IMR-90 (cell line): ENCODE measurements around the gene FARSB. TPM values are rescaled to one million over a fixed set of nuclear protein-coding genes. Genes with fewer than 3 reads are reported as not detected.

Experiments used
- ATAC-seq: fragments of 200-7000 bp; cut with Tn5 transposase; 2 replicates; pipeline ENCODE4 v1.9.1; 2020; ENCODE audit warnings: low read depth, mild to moderate bottlenecking, moderate library complexity
- BruUV-seq: library from RNA; stranded (reverse); fragments of 400-500 nt; replicated peaks from 2 replicates; lab custom pipeline; 2021; lab: Mats Ljungman, UMichigan
- CTCF ChIA-PET: fragments of 300-600 bp; formaldehyde crosslinking; extraction: SDS; loops from one replicate; lab custom pipeline; 2021; ENCODE audit warnings: antibody characterized with exemption; lab: Yijun Ruan, JAX
- POLR2A ChIA-PET: fragments of 300-600 bp; sonication (Branson Sonifier 250); formaldehyde crosslinking; loops from one replicate; lab custom pipeline; 2022; ENCODE audit warnings: antibody characterized with exemption; ENCODE audit not compliant: unreplicated experiment; lab: Charles Lee
- DNase-seq: peaks from one replicate; pipeline ENCODE4 v3.0.0; 2013
- H2AFZ ChIP-seq: replicated peaks from 2 replicates; pipeline ENCODE3; 2013; ENCODE audit warnings: low read length, mild to moderate bottlenecking; ENCODE audit not compliant: poor library complexity
- H2AK5ac ChIP-seq: 2 replicates; pipeline ENCODE4 v1.6.1; 2013; ENCODE audit warnings: low read depth, low read length, inconsistent platforms
- H2AK9ac ChIP-seq: replicated peaks from 2 replicates; pipeline ENCODE3; 2013; ENCODE audit warnings: mild to moderate bottlenecking, low read depth, low read length, moderate library complexity; ENCODE audit not compliant: poor library complexity
- H2BK120ac ChIP-seq: 2 replicates; pipeline ENCODE4 v1.6.1; 2013; ENCODE audit warnings: low read depth, low read length, inconsistent platforms
- H2BK15ac ChIP-seq: 3 replicates; pipeline ENCODE4 v1.6.1; 2013; ENCODE audit warnings: low read depth, low read length, inconsistent platforms
- H2BK20ac ChIP-seq: 2 replicates; pipeline ENCODE4 v1.6.1; 2013; ENCODE audit warnings: low read depth, mild to moderate bottlenecking, inconsistent platforms, low read length, moderate library complexity
- H2BK5ac ChIP-seq: 2 replicates; pipeline ENCODE4 v1.6.1; 2013; ENCODE audit warnings: mild to moderate bottlenecking, low read depth, low read length, inconsistent platforms; ENCODE audit not compliant: poor library complexity, severe bottlenecking
- H3K14ac ChIP-seq: replicated peaks from 2 replicates; pipeline ENCODE4 v1.6.1; 2013; ENCODE audit warnings: low read depth, low read length, inconsistent platforms
- H3K18ac ChIP-seq: 2 replicates; pipeline ENCODE4 v1.6.1; 2013; ENCODE audit warnings: low read depth, low read length, control low read depth
- H3K23ac ChIP-seq: 2 replicates; pipeline ENCODE4 v1.6.1; 2013; ENCODE audit warnings: low read depth, low read length, inconsistent platforms
- H3K27ac ChIP-seq: 2 replicates; pipeline ENCODE4 v1.5.1; 2013; ENCODE audit warnings: mild to moderate bottlenecking, control low read depth, low read length; ENCODE audit not compliant: insufficient read depth
- H3K27me3 ChIP-seq: 2 replicates; pipeline ENCODE4 v1.6.1; 2013; ENCODE audit warnings: low read length; ENCODE audit not compliant: control insufficient read depth, insufficient read depth
- H3K36me3 ChIP-seq: 2 replicates; pipeline ENCODE4 v1.6.1; 2013; ENCODE audit warnings: low read length, mixed read lengths; ENCODE audit not compliant: control insufficient read depth, insufficient read depth
- H3K4ac ChIP-seq: 2 replicates; pipeline ENCODE4 v1.6.1; 2013; ENCODE audit warnings: low read depth, low read length, inconsistent platforms
- H3K4me1 ChIP-seq: 2 replicates; pipeline ENCODE4 v1.6.1; 2013; ENCODE audit warnings: low read length, mixed read lengths; ENCODE audit not compliant: control insufficient read depth, insufficient read depth
- H3K4me2 ChIP-seq: 2 replicates; pipeline ENCODE4 v1.6.1; 2013; ENCODE audit warnings: low read depth, mild to moderate bottlenecking, control low read depth, low read length, moderate library complexity
- H3K4me3 ChIP-seq: 2 replicates; pipeline ENCODE4 v1.5.1; 2013; ENCODE audit warnings: low read depth, mild to moderate bottlenecking, control low read depth, low read length, moderate library complexity; ENCODE audit not compliant: insufficient read depth
- H3K56ac ChIP-seq: 2 replicates; pipeline ENCODE4 v1.6.1; 2013; ENCODE audit warnings: low read length, inconsistent platforms; ENCODE audit not compliant: insufficient read depth; ENCODE audit errors: extremely low read depth
- H3K79me1 ChIP-seq, 2 experiments: 2 replicates each; pipeline ENCODE4 v1.6.1; 2013; ENCODE audit warnings: low read length in 2 of 2, inconsistent platforms in 1 of 2, low read depth in 1 of 2
- H3K9ac ChIP-seq: 2 replicates; pipeline ENCODE4 v1.6.1; 2013; ENCODE audit warnings: low read depth, low read length, control low read depth
- H3K9me1 ChIP-seq: 2 replicates; pipeline ENCODE4 v1.6.1; 2013; ENCODE audit warnings: low read length, inconsistent platforms; ENCODE audit not compliant: insufficient read depth
- H3K9me3 ChIP-seq: 2 replicates; pipeline ENCODE4 v1.6.1; 2013; ENCODE audit warnings: low read length; ENCODE audit not compliant: control insufficient read depth, insufficient read depth
- H4K20me1 ChIP-seq: 2 replicates; pipeline ENCODE4 v1.6.1; 2013; ENCODE audit warnings: low read length, inconsistent platforms; ENCODE audit not compliant: insufficient read depth
- H4K5ac ChIP-seq: 2 replicates; pipeline ENCODE4 v1.6.1; 2013; ENCODE audit warnings: mild to moderate bottlenecking, low read depth, low read length, control low read depth
- H4K8ac ChIP-seq, 2 experiments: 2 replicates each; pipeline ENCODE4 v1.6.1; 2013; ENCODE audit warnings: low read depth in 2 of 2, low read length in 2 of 2, control low read depth in 1 of 2, inconsistent platforms in 1 of 2
- H4K91ac ChIP-seq: 2 replicates; pipeline ENCODE4 v1.6.1; 2013; ENCODE audit warnings: low read depth, low read length, inconsistent platforms; ENCODE audit not compliant: insufficient read depth
- BHLHE40 ChIP-seq: fragments of 150-350 bp; IDR thresholded peaks from 2 replicates; pipeline ENCODE4 v1.6.1; 2016; ENCODE audit warnings: mild to moderate bottlenecking, low read depth, low read length
- CEBPB ChIP-seq: IDR thresholded peaks from 2 replicates; pipeline ENCODE4 v1.6.1; 2012; ENCODE audit warnings: low read depth, low read length, improper control_type of control experiment
- CHD1 ChIP-seq: IDR thresholded peaks from 2 replicates; pipeline ENCODE4 v1.6.1; 2012; ENCODE audit warnings: low read depth, low read length, improper control_type of control experiment
- FOS ChIP-seq: fragments of 150-350 bp; IDR thresholded peaks from 2 replicates; pipeline ENCODE4 v1.6.1; 2016; ENCODE audit warnings: low read depth, low read length
- MAFK ChIP-seq: IDR thresholded peaks from 2 replicates; pipeline ENCODE4 v1.6.1; 2012; ENCODE audit warnings: low read depth, low read length, improper control_type of control experiment
- MAZ ChIP-seq: IDR thresholded peaks from 2 replicates; pipeline ENCODE4 v1.6.1; 2012; ENCODE audit warnings: low read depth, mild to moderate bottlenecking, low read length, improper control_type of control experiment, moderate library complexity, borderline replicate concordance
- NFE2L2 ChIP-seq: fragments of 150-350 bp; IDR thresholded peaks from 2 replicates; pipeline ENCODE4 v1.6.1; 2016; ENCODE audit warnings: low read depth, mild to moderate bottlenecking, low read length
- RAD21 ChIP-seq: IDR thresholded peaks from 2 replicates; pipeline ENCODE4 v1.6.1; 2012; ENCODE audit warnings: low read length, improper control_type of control experiment
- RCOR1 ChIP-seq: IDR thresholded peaks from 2 replicates; pipeline ENCODE4 v1.6.1; 2012; ENCODE audit warnings: mild to moderate bottlenecking, low read length, improper control_type of control experiment; ENCODE audit not compliant: insufficient replicate concordance
- RFX5 ChIP-seq: IDR thresholded peaks from 2 replicates; pipeline ENCODE4 v1.8.0; 2012; ENCODE audit warnings: low read depth, mild to moderate bottlenecking, low read length, moderate library complexity
- SMC3 ChIP-seq: fragments of 150-350 bp; IDR thresholded peaks from 2 replicates; pipeline ENCODE4 v1.6.1; 2016; ENCODE audit warnings: low read depth, mild to moderate bottlenecking, antibody characterized with exemption, low read length, moderate library complexity
- WGBS, 2 experiments: methylation state at CpG; one replicate each; pipeline versions ENCODE4 v1.1.5 to v1.1.7; 2013; ENCODE audit warnings: missing lambda C conversion rate in 2 of 2; ENCODE audit not compliant: insufficient read length in 1 of 2; ENCODE audit errors: extremely low coverage in 2 of 2; 5-methylcytosine and 5-hydroxymethylcytosine counted together
- dilution Hi-C: fragments of 300-500 bp; cut with HindIII; formaldehyde crosslinking; loops from one replicate; pipeline ENCODE4 v1.14.3; 2018; ENCODE audit warnings: low sequenced_read_pairs; ENCODE audit not compliant: unreplicated experiment
- in situ Hi-C: fragments of 300-500 bp; cut with MboI; formaldehyde crosslinking; loops from 3 replicates; pipeline ENCODE4 v1.14.3; 2019; ENCODE audit warnings: low sequenced_read_pairs, inconsistent platforms, mixed read lengths
- intact Hi-C: fragments of 100-400 bp; cut with micrococcal nuclease; formaldehyde crosslinking; loops from 2 replicates; pipeline ENCODE4 v1.10.0; 2022
- polyA plus RNA-seq, 3 experiments: library from polyadenylated mRNA; depleted of rRNA; stranded (reverse); fragments of >200 nt; gene quantifications; 2 replicates each; pipeline ENCODE4 v1.2.3, GENCODE V29; 2012; ENCODE audit warnings: low replicate concordance in 1 of 3
- total RNA-seq: library from RNA; depleted of rRNA; stranded (reverse); fragments of >200 nt; gene quantifications from 2 replicates; pipeline ENCODE4 v1.2.3, GENCODE V29; 2012; rRNA removed
- TF ChIP-seq, protein P1 (sequence below): fragments of 150-350 bp; IDR thresholded peaks from 2 replicates; pipeline ENCODE4 v1.6.1; 2017; ENCODE audit warnings: mild to moderate bottlenecking, antibody characterized with exemption, low read length, low read depth

Gene FARSB
- total and polyA plus RNA-seq, 2 of the 4 experiments (the other 2 are of a cell fraction), result 21.1 to 32.5 TPM

DNA sequence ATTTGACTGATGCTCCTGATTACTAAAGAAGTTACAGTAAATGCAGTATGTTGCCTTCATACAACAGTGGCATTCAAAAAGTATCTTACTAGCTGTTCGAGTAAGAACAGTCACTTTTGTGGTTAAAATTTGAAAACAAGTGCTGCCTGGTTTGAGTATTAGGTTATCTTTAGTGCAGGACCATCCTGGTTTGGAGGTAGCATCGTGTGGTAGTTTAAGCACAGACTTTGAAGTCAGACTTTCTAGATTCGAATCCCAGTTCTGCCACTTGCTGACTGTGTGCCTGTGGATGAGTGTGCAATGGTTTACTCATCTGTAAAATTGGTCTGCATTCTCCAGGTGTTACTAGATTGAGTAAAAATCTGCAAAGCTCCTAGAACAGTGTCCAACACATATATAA is 134.8 kb downstream of the FARSB start:
- intact Hi-C loops, result no loop called here
- CTCF ChIA-PET, result no interaction called here

More for the DNA sequence above, 134.8 kb downstream of the FARSB start:
- Histone ChIP-seq H3K9me1 (no peaks in the 10 kb centered on the region), H2BK20ac (no peak overlapping the region), H2BK5ac (no peak overlapping the region), H3K18ac (no peak overlapping the region), H4K20me1 (no peaks in the 10 kb centered on the region), H3K23ac (no peak overlapping the region), H4K5ac (no peak overlapping the region), H3K9me3 (no peaks in the 10 kb centered on the region), H2AK5ac (no peak overlapping the region), H3K14ac (no peak overlapping the region), H3K4me2 (no peak overlapping the region), H2BK120ac (no peak overlapping the region), H3K9ac (no peak overlapping the region), H2AFZ (no peak overlapping the region), H3K56ac (no peak overlapping the region), H4K8ac (no peak overlapping the region), H3K4ac (no peak overlapping the region), H2AK9ac (no peak overlapping the region), H3K27me3 (no peaks in the 10 kb centered on the region), H3K4me3 (no peak overlapping the region), H3K36me3 (no peaks in the 10 kb centered on the region), H3K4me1 (no peaks in the 10 kb centered on the region), H2BK15ac (no peak overlapping the region), H3K79me1 (no peaks in the 10 kb centered on the region), H3K27ac (no peak overlapping the region), H4K91ac (no peak overlapping the region)
- in situ Hi-C loops, result no loop called here
- no CpG with 5 or more reads among the region's 3 CpGs for WGBS, 2 experiments
- TF ChIP-seq RFX5 (no peak), MAZ (no peak), RAD21 (no peak), BHLHE40 (no peak), CEBPB (no peak), RCOR1 (no peak), NFE2L2 (no peak), MAFK (no peak), FOS (no peak), CHD1 (no peak), SMC3 (no peak)
- TF ChIP-seq, protein P1, sequence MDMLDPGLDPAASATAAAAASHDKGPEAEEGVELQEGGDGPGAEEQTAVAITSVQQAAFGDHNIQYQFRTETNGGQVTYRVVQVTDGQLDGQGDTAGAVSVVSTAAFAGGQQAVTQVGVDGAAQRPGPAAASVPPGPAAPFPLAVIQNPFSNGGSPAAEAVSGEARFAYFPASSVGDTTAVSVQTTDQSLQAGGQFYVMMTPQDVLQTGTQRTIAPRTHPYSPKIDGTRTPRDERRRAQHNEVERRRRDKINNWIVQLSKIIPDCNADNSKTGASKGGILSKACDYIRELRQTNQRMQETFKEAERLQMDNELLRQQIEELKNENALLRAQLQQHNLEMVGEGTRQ, result no peak
- no peak for DNase-seq
- POLR2A ChIA-PET, result no interaction called here
- no TSS peak for BruUV-seq
- no peak for ATAC-seq
- dilution Hi-C loops, result no loop called here

Other genes with a start within 250 kb of the FARSB start
- not detected in 2 replicates for gene SGPP2, start 231.5 kb downstream of the FARSB start, total RNA-seq
- gene SGPP2, start 231.5 kb downstream of the FARSB start, polyA plus RNA-seq (2012; rRNA removed), result not detected in 2 replicates
- gene MOGAT1, start 15.6 kb upstream of the FARSB start, total RNA-seq, result not detected in 2 replicates
- gene MOGAT1, start 15.6 kb upstream of the FARSB start, polyA plus RNA-seq (2012; rRNA removed), result not detected in 2 replicates
- 84.2 and 96.4 TPM in 2 replicates for gene ACSL3, start 204.9 kb upstream of the FARSB start, total RNA-seq
- 29.2 and 31.0 TPM in 2 replicates for gene ACSL3, start 204.9 kb upstream of the FARSB start, polyA plus RNA-seq (2012; rRNA removed)